PC-3 (cell line): ENCODE measurements around the gene RASSF4. TPM values are rescaled to one million over a fixed set of nuclear protein-coding genes. Genes with fewer than 3 reads are reported as not detected.

Source experiments
- ATAC-seq: fragments of 200-7000 bp; cut with Tn5 transposase; 2 replicates; pipeline ENCODE4 v1.9.1; 2020; ENCODE audit warnings: mild to moderate bottlenecking, moderate library complexity
- BruUV-seq: library from RNA; stranded (reverse); fragments of 400-500 nt; replicated peaks from 2 replicates; lab custom pipeline; 2021; lab: Mats Ljungman, UMichigan
- CTCF ChIA-PET: fragments of 300-600 bp; sonication (Branson Sonifier 250); formaldehyde crosslinking; loops from one replicate; lab custom pipeline; 2022; ENCODE audit warnings: antibody characterized with exemption; lab: Charles Lee
- POLR2A ChIA-PET: fragments of 300-600 bp; sonication (Branson Sonifier 250); formaldehyde crosslinking; loops from one replicate; lab custom pipeline; 2022; ENCODE audit warnings: antibody characterized with exemption; ENCODE audit not compliant: unreplicated experiment; lab: Charles Lee
- DNase-seq: peaks from one replicate; pipeline ENCODE4 v3.0.0-alpha.2; 2015
- H2AFZ ChIP-seq: fragments of 300-600 bp; sonication (generic); 2 replicates; pipeline ENCODE4 v1.6.0; 2016; ENCODE audit warnings: antibody characterized with exemption, low read length
- H3F3A ChIP-seq: fragments of 300-600 bp; sonication (generic); one replicate; pipeline ENCODE4 v1.6.0; 2017; ENCODE audit warnings: antibody characterized with exemption, low read length, control low read depth, mild to moderate bottlenecking; ENCODE audit not compliant: unreplicated experiment
- H3K27ac ChIP-seq: fragments of 300-600 bp; sonication (generic); 2 replicates; pipeline ENCODE4 v1.5.1; 2016; ENCODE audit warnings: mild to moderate bottlenecking, low read length
- H3K27me3 ChIP-seq: fragments of 300-600 bp; sonication (generic); 2 replicates; pipeline ENCODE4 v1.6.1; 2016; ENCODE audit warnings: low read length, mixed read lengths
- H3K36me3 ChIP-seq: fragments of 300-600 bp; sonication (generic); 2 replicates; pipeline ENCODE4 v1.6.1; 2016; ENCODE audit warnings: low read depth, mixed run types, low read length, mixed read lengths
- H3K4me1 ChIP-seq: fragments of 300-600 bp; sonication (generic); 2 replicates; pipeline ENCODE4 v1.5.1; 2016; ENCODE audit warnings: low read length; ENCODE audit not compliant: insufficient read depth
- H3K4me2 ChIP-seq: fragments of 300-600 bp; sonication (generic); 2 replicates; pipeline ENCODE4 v1.6.0; 2016; ENCODE audit warnings: low read length
- H3K4me3 ChIP-seq: fragments of 300-600 bp; sonication (generic); 2 replicates; pipeline ENCODE4 v1.5.1; 2016; ENCODE audit warnings: mild to moderate bottlenecking, low read length, mixed read lengths
- H3K79me2 ChIP-seq: fragments of 300-600 bp; sonication (generic); 2 replicates; pipeline ENCODE4 v1.6.1; 2017; ENCODE audit warnings: low read length, mixed read lengths
- H3K9ac ChIP-seq: fragments of 300-600 bp; sonication (generic); 2 replicates; pipeline ENCODE4 v1.6.0; 2016; ENCODE audit warnings: mild to moderate bottlenecking, low read length
- H3K9me2 ChIP-seq: fragments of 300-600 bp; sonication (generic); replicated peaks from 2 replicates; pipeline ENCODE4 v1.6.1; 2016; ENCODE audit warnings: mixed run types, low read length, mixed read lengths
- H3K9me3 ChIP-seq: fragments of 300-600 bp; sonication (generic); 2 replicates; pipeline ENCODE4 v1.6.1; 2016; ENCODE audit warnings: low read length, mixed read lengths
- H4K20me1 ChIP-seq: fragments of 300-600 bp; sonication (generic); 2 replicates; pipeline ENCODE4 v1.6.1; 2016; ENCODE audit warnings: low read length, mixed read lengths
- EZH2 ChIP-seq: fragments of 300-600 bp; sonication (generic); IDR thresholded peaks from one replicate; pipeline ENCODE4 v1.6.1; 2017; ENCODE audit warnings: antibody characterized with exemption, mild to moderate bottlenecking, low read length; ENCODE audit not compliant: unreplicated experiment
- EZH2phosphoT487 ChIP-seq: fragments of 300-600 bp; sonication (generic); IDR thresholded peaks from 2 replicates; pipeline ENCODE4 v1.6.1; 2018; ENCODE audit warnings: mild to moderate bottlenecking, antibody characterized with exemption, low read length, borderline replicate concordance
- intact Hi-C: fragments of 100-400 bp; cut with micrococcal nuclease; formaldehyde crosslinking; loops from 2 replicates; pipeline ENCODE4 v1.9.0; 2023
- total RNA-seq: library from RNA; depleted of rRNA; stranded (reverse); fragments of >200 nt; gene quantifications from 2 replicates; pipeline ENCODE4 v1.2.3, GENCODE V29; 2014; rRNA removed
- TF ChIP-seq, protein P1 (sequence below): fragments of 300-600 bp; sonication (generic); conservative IDR thresholded peaks from 2 replicates; pipeline ENCODE4 v1.5.1; 2017; ENCODE audit warnings: antibody characterized with exemption, low read depth, mild to moderate bottlenecking, low read length

RASSF4 gene
- total RNA-seq, 1 experiment from 2014 or later = 8.7 TPM

DNA sequence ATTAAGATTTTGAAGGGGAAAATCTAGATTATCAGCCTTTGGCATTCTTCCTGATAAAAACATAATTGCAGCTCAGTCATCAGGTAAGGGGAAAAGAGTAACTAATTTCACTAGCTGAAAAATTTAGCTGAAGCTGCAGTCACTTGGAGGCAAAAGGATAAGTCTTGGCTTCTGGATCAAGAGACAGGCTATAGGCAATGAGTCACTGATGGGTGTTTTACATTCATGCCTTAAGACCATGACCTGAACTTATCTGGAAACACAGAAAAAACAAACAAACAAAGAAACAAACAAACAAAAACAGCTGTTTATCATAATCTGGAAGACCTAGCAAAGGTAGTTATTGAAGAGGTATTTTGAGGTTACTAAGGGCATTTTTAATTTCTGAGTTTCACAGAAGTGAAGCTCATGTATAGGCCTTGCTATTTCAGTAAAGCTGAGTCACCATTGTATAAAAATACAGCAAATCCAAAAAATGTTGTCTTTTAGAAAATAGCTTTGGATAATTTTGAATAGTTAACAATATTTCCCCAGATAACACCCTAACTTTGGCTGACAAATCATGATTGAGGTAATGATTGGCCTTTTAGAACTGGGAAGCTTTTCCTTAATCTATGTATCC, 81.4 kb downstream of the RASSF4 start:
- H3K9me2 ChIP-seq = no peaks in the 10 kb centered on the region
- H3K9me3 ChIP-seq = no peaks in the 10 kb centered on the region
- CTCF ChIA-PET = no interaction called here
- H3K79me2 ChIP-seq = no peaks in the 10 kb centered on the region
- H2AFZ ChIP-seq = no peak overlapping the region
- no peaks in the 10 kb centered on the region for H3F3A ChIP-seq
- ATAC-seq (no peak), DNase-seq (no peak)
- H3K27ac ChIP-seq = no peak overlapping the region
- POLR2A ChIA-PET = no interaction called here
- no peak overlapping the region for H3K4me3 ChIP-seq
- H3K9ac ChIP-seq = no peak overlapping the region
- TF ChIP-seq, protein P1, sequence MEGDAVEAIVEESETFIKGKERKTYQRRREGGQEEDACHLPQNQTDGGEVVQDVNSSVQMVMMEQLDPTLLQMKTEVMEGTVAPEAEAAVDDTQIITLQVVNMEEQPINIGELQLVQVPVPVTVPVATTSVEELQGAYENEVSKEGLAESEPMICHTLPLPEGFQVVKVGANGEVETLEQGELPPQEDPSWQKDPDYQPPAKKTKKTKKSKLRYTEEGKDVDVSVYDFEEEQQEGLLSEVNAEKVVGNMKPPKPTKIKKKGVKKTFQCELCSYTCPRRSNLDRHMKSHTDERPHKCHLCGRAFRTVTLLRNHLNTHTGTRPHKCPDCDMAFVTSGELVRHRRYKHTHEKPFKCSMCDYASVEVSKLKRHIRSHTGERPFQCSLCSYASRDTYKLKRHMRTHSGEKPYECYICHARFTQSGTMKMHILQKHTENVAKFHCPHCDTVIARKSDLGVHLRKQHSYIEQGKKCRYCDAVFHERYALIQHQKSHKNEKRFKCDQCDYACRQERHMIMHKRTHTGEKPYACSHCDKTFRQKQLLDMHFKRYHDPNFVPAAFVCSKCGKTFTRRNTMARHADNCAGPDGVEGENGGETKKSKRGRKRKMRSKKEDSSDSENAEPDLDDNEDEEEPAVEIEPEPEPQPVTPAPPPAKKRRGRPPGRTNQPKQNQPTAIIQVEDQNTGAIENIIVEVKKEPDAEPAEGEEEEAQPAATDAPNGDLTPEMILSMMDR = no peak
- TF ChIP-seq EZH2 (no peak), EZH2phosphoT487 (no peak)
- no peaks in the 10 kb centered on the region for H3K4me1 ChIP-seq
- H3K27me3 ChIP-seq = peaks cover 8% of the 10 kb centered on the region; the same call in 1 of the 2 replicates
- intact Hi-C loops = no loop called here
- BruUV-seq = no TSS peak
- H3K4me2 ChIP-seq = no peak overlapping the region
- no peaks in the 10 kb centered on the region for H4K20me1 ChIP-seq
- H3K36me3 ChIP-seq = no peaks in the 10 kb centered on the region

DNA sequence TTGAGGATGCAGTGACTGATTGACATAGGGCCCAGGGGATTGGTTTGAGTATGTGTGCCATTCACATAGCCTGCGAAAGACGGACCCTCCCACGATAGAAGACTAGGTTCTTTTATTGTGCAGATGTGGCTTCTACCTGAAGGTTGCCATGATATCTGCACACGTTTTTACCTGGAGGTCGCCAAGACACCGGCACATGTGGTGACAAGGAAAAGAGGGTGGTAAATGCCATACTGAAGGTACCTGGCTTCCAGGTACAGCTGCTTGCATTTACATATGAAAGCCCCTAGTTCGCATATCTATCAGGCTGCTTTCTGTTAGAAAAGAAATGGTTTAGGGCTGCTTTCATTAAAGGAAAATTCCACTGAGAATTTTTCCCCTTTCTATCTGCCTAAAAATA, 84.7 kb downstream of the RASSF4 start:
- no peaks in the 10 kb centered on the region for H3K9me2 ChIP-seq
- peaks cover 3% of the 10 kb centered on the region; the same call in 1 of the 2 replicates for H3K9me3 ChIP-seq
- H3K27ac ChIP-seq = no peak overlapping the region
- TF ChIP-seq EZH2 = no peak
- TF ChIP-seq, protein P1 = no peak
- H2AFZ ChIP-seq = no peak overlapping the region
- H3K9ac ChIP-seq = no peak overlapping the region
- intact Hi-C loops = no loop called here
- H3K79me2 ChIP-seq = no peaks in the 10 kb centered on the region
- H3K36me3 ChIP-seq = no peaks in the 10 kb centered on the region
- no peak overlapping the region for H3K4me2 ChIP-seq
- H3K4me1 ChIP-seq = no peaks in the 10 kb centered on the region
- no peak for DNase-seq
- no TSS peak for BruUV-seq
- no peaks in the 10 kb centered on the region for H4K20me1 ChIP-seq
- ChIA-PET CTCF (no interaction called here), POLR2A (no interaction called here)
- H3K27me3 ChIP-seq = peaks cover 22% of the 10 kb centered on the region; the same call in 1 of the 2 replicates
- H3F3A ChIP-seq = no peaks in the 10 kb centered on the region
- no peak for ATAC-seq
- H3K4me3 ChIP-seq = no peak overlapping the region

Other genes starting within 250 kb of the RASSF4 start
- gene TMEM72, start 48.5 kb upstream of the RASSF4 start, total RNA-seq = not detected in 2 replicates
- 8.0 and 9.0 TPM in 2 replicates for gene DEPP1, start 19.0 kb downstream of the RASSF4 start, total RNA-seq
- gene ZNF22, start 41.1 kb downstream of the RASSF4 start, total RNA-seq = 17.6 and 24.8 TPM in 2 replicates